K562 (cell line): Measurements from ENCODE around the gene FAM117B. TPM values are rescaled to one million over a fixed set of nuclear protein-coding genes. Genes with fewer than 3 reads are reported as not detected.
A peak's percentile ranks its signal among the peaks of the same experiment; 100 is the strongest.

Experiments used
- ATAC-seq: fragments of 200-7000 bp; cut with Tn5 transposase; 3 replicates; pipeline ENCODE4 v1.9.1; 2020; ENCODE audit warnings: moderate library complexity
- BruUV-seq: library from RNA; stranded (reverse); fragments of 400-500 nt; replicated peaks from 2 replicates; lab custom pipeline; 2021; lab: Mats Ljungman, UMichigan
- CTCF ChIA-PET: fragments of 300-600 bp; formaldehyde crosslinking; extraction: SDS; loops from one replicate; lab custom pipeline; 2021; ENCODE audit warnings: low intra/inter-chr PET ratio; lab: Yijun Ruan, JAX
- POLR2A ChIA-PET: fragments of 300-600, 350-650 bp; sonication (Branson Sonifier 250); formaldehyde crosslinking; extraction: SDS; loops from one replicate; lab custom pipeline; 2021; ENCODE audit warnings: antibody characterized with exemption, inconsistent platforms; lab: Yijun Ruan, JAX
- DNase-seq, 4 experiments: peaks; one replicate each; pipeline versions ENCODE4 v3.0.0 to v3.0.0-alpha.2; 2011 to 2018; ENCODE audit warnings: low spot score in 3 of 4, mixed read lengths in 3 of 4; ENCODE audit errors: extremely low read depth in 1 of 4
- FAIRE-seq: peaks from 2 replicates; lab custom pipeline; 2011; peaks lifted over from hg19 to GRCh38; lab: Jason Lieb, UNC
- H2AFZ ChIP-seq: 2 replicates; pipeline ENCODE4 v1.6.0; 2011; ENCODE audit warnings: low read depth, low read length, control low read depth, inconsistent platforms
- H3K27ac ChIP-seq: fragments of 200-600 bp; 3 replicates; pipeline ENCODE4 v1.8.0; 2011; ENCODE audit warnings: low read depth, mild to moderate bottlenecking, control low read depth, inconsistent platforms, low read length, moderate library complexity, mixed read lengths; ENCODE audit errors: extremely low read depth
- H3K27me3 ChIP-seq, 2 experiments: fragments of 300-600 bp in 1 of 2; 2 replicates in 1 of 2; 3 replicates in 1 of 2; pipeline versions ENCODE4 v1.6.0 to v1.8.0; 2011; ENCODE audit warnings: inconsistent platforms in 2 of 2, low read length in 2 of 2, mild to moderate bottlenecking in 1 of 2, mixed read lengths in 1 of 2, moderate library complexity in 1 of 2; ENCODE audit not compliant: control insufficient read depth in 2 of 2, insufficient read depth in 2 of 2
- H3K36me3 ChIP-seq: fragments of 300-600 bp; 3 replicates; pipeline ENCODE4 v1.8.0; 2011; ENCODE audit warnings: mild to moderate bottlenecking, low read length, inconsistent platforms; ENCODE audit not compliant: control insufficient read depth, insufficient read depth
- H3K4me1 ChIP-seq, 2 experiments: fragments of 200-600 bp in 1 of 2; replicated peaks in 1 of 2; 2 replicates in 1 of 2; 3 replicates in 1 of 2; pipeline versions ENCODE4 v1.5.1 to v1.8.0; 2011; ENCODE audit warnings: inconsistent platforms in 2 of 2, low read length in 2 of 2, mild to moderate bottlenecking in 1 of 2, mixed read lengths in 1 of 2, moderate library complexity in 1 of 2; ENCODE audit not compliant: control insufficient read depth in 2 of 2, insufficient read depth in 2 of 2
- H3K4me2 ChIP-seq: 2 replicates; pipeline ENCODE4 v1.6.1; 2011; ENCODE audit warnings: low read length, control low read depth, inconsistent platforms, mixed read lengths; ENCODE audit not compliant: insufficient read depth
- H3K4me3 ChIP-seq: fragments of 200-600 bp; sonication (generic), shearing (Covaris generic); 2 replicates; pipeline ENCODE4 v1.5.1; 2016; ENCODE audit warnings: control low read depth, inconsistent platforms
- H3K79me2 ChIP-seq: fragments of 200-600 bp; 3 replicates; pipeline ENCODE4 v1.8.0; 2011; ENCODE audit warnings: low read length, inconsistent platforms; ENCODE audit not compliant: control insufficient read depth, insufficient read depth
- H3K9ac ChIP-seq, 2 experiments: 2 replicates each; pipeline versions ENCODE4 v1.6.0 to v1.6.1; 2011; ENCODE audit warnings: low read depth in 2 of 2, low read length in 2 of 2, control low read depth in 1 of 2, inconsistent platforms in 1 of 2, mild to moderate bottlenecking in 1 of 2, mixed read lengths in 1 of 2; ENCODE audit not compliant: insufficient read depth in 1 of 2
- H3K9me1 ChIP-seq: one replicate; pipeline ENCODE4 v1.6.0; 2011; ENCODE audit warnings: inconsistent platforms, mild to moderate bottlenecking, low read length, moderate library complexity; ENCODE audit not compliant: control insufficient read depth, insufficient read depth
- H3K9me3 ChIP-seq: replicated peaks from 2 replicates; pipeline ENCODE4 v1.5.1; 2011; ENCODE audit warnings: low read depth, low read length, inconsistent platforms; ENCODE audit not compliant: control insufficient read depth, insufficient read depth
- H4K20me1 ChIP-seq: replicated peaks from 2 replicates; pipeline ENCODE4 v1.6.1; 2011; ENCODE audit warnings: low read length, inconsistent platforms, mixed read lengths; ENCODE audit not compliant: control insufficient read depth, insufficient read depth
- BRF2 ChIP-seq: IDR thresholded peaks from 3 replicates; pipeline ENCODE4 v1.6.1; 2011; ENCODE audit warnings: borderline replicate concordance, mild to moderate bottlenecking; ENCODE audit not compliant: insufficient read length, insufficient read depth
- HINFP ChIP-seq: fragments of 450-650 bp; conservative IDR thresholded peaks from 2 replicates; pipeline ENCODE4 v1.6.1; 2016; ENCODE audit warnings: missing genetic modification characterization, low read depth, mild to moderate bottlenecking, control low read depth, missing compliant biosample characterization
- HNRNPLL ChIP-seq: fragments of 200-400 bp; formaldehyde crosslinking; IDR thresholded peaks from 2 replicates; pipeline ENCODE4 v1.6.1; 2017; ENCODE audit warnings: low read length, low read depth, mild to moderate bottlenecking; ENCODE audit not compliant: poor library complexity, severe bottlenecking
- JUND ChIP-seq, 2 experiments: IDR thresholded peaks; 2 replicates in 1 of 2; 3 replicates in 1 of 2; pipeline ENCODE4 v1.6.1; 2011; ENCODE audit warnings: borderline replicate concordance in 2 of 2, low read depth in 2 of 2, low read length in 2 of 2, improper control_type of control experiment in 1 of 2, missing biosample characterization in 1 of 2, missing genetic modification characterization in 1 of 2, missing genetic modification reagents in 1 of 2
- RAD51 ChIP-seq: fragments of 450-650 bp; IDR thresholded peaks from 2 replicates; pipeline ENCODE4 v1.7.1; 2016; ENCODE audit warnings: low read depth, mild to moderate bottlenecking, borderline replicate concordance
- SOX6 ChIP-seq: fragments of 450-650 bp; IDR thresholded peaks from 2 replicates; pipeline ENCODE4 v1.6.1; 2014; ENCODE audit warnings: mild to moderate bottlenecking
- THRA ChIP-seq: fragments of 450-650 bp; IDR thresholded peaks from 2 replicates; pipeline ENCODE4 v1.6.1; 2017; ENCODE audit warnings: mild to moderate bottlenecking, moderate library complexity
- ZNF174 ChIP-seq: fragments of 250-450 bp; sonication (Bioruptor Pico); IDR thresholded peaks from 2 replicates; pipeline ENCODE4 v1.4.0; 2020; ENCODE audit warnings: mild to moderate bottlenecking
- WGBS: fragments of 100-300 bp; shearing (Covaris generic); methylation state at CpG from one replicate; pipeline ENCODE4 v1.1.6; 2016; ENCODE audit warnings: low coverage, mixed read lengths; ENCODE audit not compliant: insufficient coverage; ENCODE audit errors: missing lambda C conversion rate; 5-methylcytosine and 5-hydroxymethylcytosine counted together
- in situ Hi-C: fragments of 300-500 bp; cut with MboI; formaldehyde crosslinking; loops from 4 replicates; pipeline ENCODE4 v1.15.0; 2018; ENCODE audit warnings: inconsistent platforms, mixed read lengths
- intact Hi-C: fragments of 100-400 bp; cut with micrococcal nuclease; formaldehyde crosslinking; loops from 2 replicates; pipeline ENCODE4 v1.14.2; 2022
- polyA plus RNA-seq, 8 experiments: library from polyadenylated mRNA; depleted of rRNA in 4 of 8; stranded (reverse) in 5 of 8; unstranded in 3 of 8; fragments of >200 nt; fragmentation: Nextera tagmentation in 2 of 8; fragmentation: Illumina TruSeq in 1 of 8; extraction: Ambion mirVana in 2 of 8; extraction: Trizol in 1 of 8; gene quantifications; 2 replicates each; pipeline versions ENCODE4 v1.2.1 to v1.2.3, GENCODE V29; 2011 to 2014; ENCODE audit warnings: inconsistent platforms in 1 of 8, missing spikeins in 1 of 8
- total RNA-seq, 7 experiments: library from RNA; depleted of rRNA in 6 of 7; stranded (reverse); fragments of >200 nt in 6 of 7; fragmentation: Illumina TruSeq in 2 of 7; extraction: Trizol in 2 of 7; gene quantifications; 2 replicates each; pipeline versions ENCODE4 v1.2.1 to v1.2.3, GENCODE V29; 2011 to 2021; ENCODE audit warnings: low replicate concordance in 1 of 7

The FAM117B gene
- total and polyA plus RNA-seq, 9 of the 15 experiments (the other 6 are each of a cell fraction or from before 2014, with no cell fraction given): 1.6 to 5.2 (median 2.6) TPM

- no peak for TF ChIP-seq ZNF174 (CRISPR knock-in tag)
- TF ChIP-seq JUND (IDR thresholded peaks at IDR 0.05; ENCODE audit: borderline replicate concordance, low read depth, low read length): peak; percentile 31; the same call in 1 of the 2 replicates
- TF ChIP-seq JUND (tag; IDR thresholded peaks at IDR 0.05; ENCODE audit: borderline replicate concordance, low read depth, low read length): no peak
- no peak for TF ChIP-seq SOX6
- no peak for TF ChIP-seq BRF2
- TF ChIP-seq THRA: no peak
- TF ChIP-seq, all 486 proteins: peak for 2
Measured at GRCh38 chr2:202718614-202719013, 83.8 kb downstream of the FAM117B start (continued).

DNA sequence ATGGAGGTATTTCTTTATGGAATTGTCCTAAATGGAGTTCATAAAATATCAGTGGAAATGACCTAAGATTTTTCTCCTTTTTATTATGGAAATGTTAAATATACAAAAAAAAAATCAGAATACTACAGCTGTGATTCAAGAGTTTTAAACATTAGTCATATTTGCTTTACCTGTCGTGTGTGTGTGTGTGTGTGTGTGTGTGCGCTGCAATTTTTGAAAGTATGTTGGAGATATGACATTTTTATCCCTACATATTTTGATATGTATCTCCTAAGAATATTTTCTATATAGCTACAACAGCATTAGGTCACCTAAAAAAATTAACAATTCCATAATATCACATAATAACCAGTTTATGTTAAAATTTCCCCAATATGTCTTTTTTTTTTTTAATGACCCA is 85.5 kb downstream of the FAM117B start:
- in situ Hi-C loops: no loop called here
- ATAC-seq: no peak
- no peaks in the 10 kb centered on the region for H3K79me2 ChIP-seq

More for the DNA sequence above, 85.5 kb downstream of the FAM117B start:
- Histone ChIP-seq H3K4me2 (no peak overlapping the region), H3K4me1 (no peaks in the 10 kb centered on the region), H3K4me3 (no peak overlapping the region), H3K27ac (no peak overlapping the region), H3K9ac (no peak overlapping the region), H3K9me1 (no peaks in the 10 kb centered on the region), H3K36me3 (no peaks in the 10 kb centered on the region), H2AFZ (no peak overlapping the region), H4K20me1 (no peaks in the 10 kb centered on the region), H3K27me3 (no peaks in the 10 kb centered on the region), H3K9me3 (no peaks in the 10 kb centered on the region)
- intact Hi-C loops: no loop called here
- FAIRE-seq (no peak), DNase-seq (no peak)
- CTCF ChIA-PET: no interaction called here
- POLR2A ChIA-PET: no interaction called here
- 33% methylated on average over 1 of the region's 2 CpGs for WGBS
- no peak for TF ChIP-seq RAD51
- TF ChIP-seq HINFP (tag): no peak
- TF ChIP-seq HNRNPLL: no peak
- BruUV-seq: no TSS peak
